ENCODE results near the gene RBCK1.

RBCK1 gene

GRCh38 chr20:478010-478948 is 70.2 kb downstream of the RBCK1 start:
- Mint-ChIP-seq H3K9me3 (no peaks in the 10 kb centered on the region), H3K4me3 (no peak overlapping the region), H3K27ac (no peak overlapping the region), H3K27me3 (no peaks in the 10 kb centered on the region), H3K36me3 (peaks cover 38% of the 10 kb centered on the region), H3K4me1 (peaks cover 12% of the 10 kb centered on the region)
- no peak for ATAC-seq

- Mint-ChIP-seq H3K4me1 (peaks cover 8% of the 10 kb centered on the region), H3K27ac (no peak overlapping the region), H3K9me3 (no peaks in the 10 kb centered on the region), H3K36me3 (peaks cover 40% of the 10 kb centered on the region), H3K4me3 (no peak overlapping the region), H3K27me3 (no peaks in the 10 kb centered on the region)
- ATAC-seq: peak; percentile 54
Measured at GRCh38 chr20:478949-479429, 70.9 kb downstream of the RBCK1 start.

GRCh38 chr20:479487-479886 is 71.4 kb downstream of the RBCK1 start:
- H3K36me3 Mint-ChIP-seq: peaks cover 42% of the 10 kb centered on the region
- no peaks in the 10 kb centered on the region for H3K27me3 Mint-ChIP-seq
- no peak overlapping the region for H3K4me3 Mint-ChIP-seq
- peaks cover 8% of the 10 kb centered on the region for H3K4me1 Mint-ChIP-seq
- no peak overlapping the region for H3K27ac Mint-ChIP-seq
- no peak for ATAC-seq
- H3K9me3 Mint-ChIP-seq: no peaks in the 10 kb centered on the region

GRCh38 chr20:480044-480443 is 71.9 kb downstream of the RBCK1 start:
- H3K36me3 Mint-ChIP-seq: peaks cover 48% of the 10 kb centered on the region
- H3K4me1 Mint-ChIP-seq: peaks cover 8% of the 10 kb centered on the region
- H3K9me3 Mint-ChIP-seq: no peaks in the 10 kb centered on the region
- H3K4me3 Mint-ChIP-seq: no peak overlapping the region
- H3K27me3 Mint-ChIP-seq: no peaks in the 10 kb centered on the region
- no peak overlapping the region for H3K27ac Mint-ChIP-seq
- no peak for ATAC-seq

- Mint-ChIP-seq H3K27ac (no peak overlapping the region), H3K36me3 (peaks cover 51% of the 10 kb centered on the region), H3K9me3 (no peaks in the 10 kb centered on the region), H3K4me1 (peaks cover 8% of the 10 kb centered on the region), H3K4me3 (no peak overlapping the region), H3K27me3 (no peaks in the 10 kb centered on the region)
- no peak for ATAC-seq
Measured at GRCh38 chr20:481167-481566, 73.1 kb downstream of the RBCK1 start.
